ENCODE measurements around the gene NOL3.
"Not testable (repeated sequence)": the region's sequence is repeated elsewhere in the genome, so short reads cannot be mapped to it uniquely, and the experiment has no call there.

Gene NOL3

GRCh38 chr16:67170168-67170948 lies at the start of gene NOL3:
Gene NOL3, plus strand, starts transcription at chr16:67170538.
- no peak for DNase-seq (ENCODE audit: low read depth)

- not testable (repeated sequence) for DNase-seq (ENCODE audit: low read depth)
Measured at GRCh38 chr16:67122799-67123198, 47.5 kb upstream of the NOL3 start.

DNA sequence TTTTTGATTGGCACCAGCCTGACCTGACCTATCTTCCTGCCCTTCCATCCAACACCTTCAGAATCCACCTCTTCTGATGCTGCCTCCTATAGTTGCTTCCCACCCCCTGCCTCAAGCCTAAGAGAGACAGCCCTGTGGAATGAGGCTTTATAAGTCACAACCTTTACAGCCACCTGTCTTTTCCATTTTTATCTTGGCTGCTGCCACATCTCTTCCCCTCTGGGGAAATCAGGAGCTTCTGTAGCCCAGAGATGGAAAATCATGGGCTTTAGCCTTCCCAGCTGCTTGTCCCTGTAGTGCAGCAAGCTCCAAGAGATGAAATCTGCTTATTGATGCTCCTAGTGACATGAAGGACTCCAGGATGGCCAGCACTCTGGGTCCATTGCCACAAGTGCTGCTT lies 41.9 kb upstream of the NOL3 start:
- no peak for DNase-seq (ENCODE audit: low read depth)

GRCh38 chr16:67128887-67129286 lies 41.5 kb upstream of the NOL3 start:
- no peak for DNase-seq (ENCODE audit: low read depth)

GRCh38 chr16:67129422-67129821 lies 40.9 kb upstream of the NOL3 start:
- DNase-seq (ENCODE audit: low read depth): no peak

GRCh38 chr16:67137605-67138004 lies 32.7 kb upstream of the NOL3 start:
- no peak for DNase-seq (ENCODE audit: low read depth)

DNA sequence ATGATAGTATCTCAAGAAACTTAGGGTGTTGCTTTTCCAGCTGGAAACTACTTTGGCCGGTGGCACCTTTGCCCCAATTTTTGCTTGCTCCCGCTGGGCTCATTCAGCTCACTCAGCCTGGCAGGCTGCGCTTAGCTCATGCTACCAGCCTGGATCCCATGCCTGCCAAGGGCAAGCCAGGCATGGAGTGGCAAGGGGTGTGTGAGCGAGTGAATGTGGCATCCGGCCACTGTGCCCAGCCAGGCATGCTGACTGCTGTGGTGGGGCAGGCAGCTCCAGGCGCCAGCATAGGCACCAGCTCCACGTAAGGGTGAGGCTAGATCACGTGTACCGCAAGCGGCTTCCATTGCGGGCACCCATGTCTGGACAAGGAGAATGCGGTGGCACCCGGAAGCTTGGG lies 28.9 kb upstream of the NOL3 start:
- no peak for DNase-seq (ENCODE audit: low read depth)

- DNase-seq (ENCODE audit: low read depth): no peak
Measured at GRCh38 chr16:67142342-67142741, 28.0 kb upstream of the NOL3 start.

DNA sequence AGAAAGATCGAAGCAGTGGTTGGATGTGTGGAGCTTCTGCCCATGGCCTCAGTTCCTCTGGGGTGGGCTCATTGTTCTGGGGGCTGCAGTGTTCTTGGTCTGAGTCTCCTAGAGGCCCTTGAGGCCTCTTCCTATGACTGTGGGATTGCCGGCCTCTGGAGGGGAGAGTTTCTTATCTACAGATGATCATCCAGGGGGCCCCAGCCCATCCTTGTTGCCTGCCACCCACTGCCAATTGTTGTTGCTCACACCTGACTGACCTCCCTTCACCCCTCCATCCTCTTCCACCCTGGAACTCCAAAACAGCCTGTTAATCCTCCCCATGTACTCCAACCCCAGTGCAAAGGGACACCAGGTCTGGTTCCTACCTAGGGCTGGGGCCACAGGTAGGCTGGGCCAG lies 25.4 kb upstream of the NOL3 start:
- no peak for DNase-seq (ENCODE audit: low read depth)

DNA sequence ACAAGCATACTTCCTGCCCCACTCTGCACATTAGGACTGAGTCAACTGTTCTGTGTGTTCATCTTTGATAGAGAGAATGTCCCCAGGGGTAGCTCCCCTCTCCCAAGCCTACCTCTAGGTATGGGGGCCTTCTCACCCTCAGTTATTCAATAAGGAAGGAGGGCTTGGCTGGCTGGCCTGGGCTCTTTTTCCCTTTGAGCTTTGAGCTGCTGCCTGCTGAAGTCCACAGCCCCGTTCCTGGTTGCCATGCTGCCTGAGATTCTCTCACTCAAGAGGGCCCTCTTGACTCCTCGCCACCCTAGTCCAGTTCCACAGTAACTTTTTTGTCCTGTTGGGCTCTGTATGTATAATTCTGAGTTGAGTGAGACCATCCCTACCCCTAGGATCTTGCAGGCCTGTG lies 24.6 kb upstream of the NOL3 start:
- DNase-seq (ENCODE audit: low read depth): no peak

DNA sequence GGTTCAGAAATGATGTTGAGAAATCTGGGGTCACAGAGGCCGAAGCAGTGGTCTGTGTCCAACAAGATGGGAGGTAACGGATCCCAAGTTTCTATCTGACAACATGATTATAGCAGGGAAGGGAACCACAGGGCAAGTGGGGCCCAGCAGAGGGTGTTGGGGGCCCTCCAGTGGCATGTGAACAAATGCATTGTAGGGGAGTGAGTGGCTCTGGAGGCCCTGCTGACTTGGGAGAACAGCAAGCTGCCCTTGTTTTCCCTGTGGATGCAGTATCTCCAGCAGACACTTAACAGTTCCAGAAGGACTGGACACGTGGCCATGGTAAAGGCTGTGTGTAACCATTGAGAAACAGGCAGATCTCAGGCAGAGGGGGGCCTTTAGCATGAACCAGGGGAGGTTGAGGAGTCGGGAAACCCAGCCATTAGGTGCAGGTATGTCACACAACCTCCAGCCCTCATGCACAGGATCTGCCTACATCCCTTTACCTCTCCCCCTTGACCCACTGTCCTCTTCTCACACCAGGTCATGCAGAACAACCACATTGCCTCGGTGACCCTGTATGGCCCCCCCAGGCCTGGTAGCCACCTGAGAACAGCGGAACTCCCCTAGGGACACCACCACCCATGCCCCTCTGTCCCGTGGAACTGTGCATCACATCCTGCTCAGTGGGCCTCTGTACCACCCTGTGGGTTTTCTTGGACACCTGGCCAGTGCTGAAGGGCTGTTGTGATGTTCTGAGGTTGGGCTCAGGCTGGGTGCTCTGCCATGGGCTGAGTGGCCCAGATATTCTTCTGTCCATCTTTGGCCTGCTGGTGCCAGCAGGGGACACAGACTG lies 23.6 kb upstream of the NOL3 start:
- no peak for DNase-seq (ENCODE audit: low read depth)

GRCh38 chr16:67147437-67148140 lies 22.7 kb upstream of the NOL3 start:
- no peak for DNase-seq (ENCODE audit: low read depth)

DNA sequence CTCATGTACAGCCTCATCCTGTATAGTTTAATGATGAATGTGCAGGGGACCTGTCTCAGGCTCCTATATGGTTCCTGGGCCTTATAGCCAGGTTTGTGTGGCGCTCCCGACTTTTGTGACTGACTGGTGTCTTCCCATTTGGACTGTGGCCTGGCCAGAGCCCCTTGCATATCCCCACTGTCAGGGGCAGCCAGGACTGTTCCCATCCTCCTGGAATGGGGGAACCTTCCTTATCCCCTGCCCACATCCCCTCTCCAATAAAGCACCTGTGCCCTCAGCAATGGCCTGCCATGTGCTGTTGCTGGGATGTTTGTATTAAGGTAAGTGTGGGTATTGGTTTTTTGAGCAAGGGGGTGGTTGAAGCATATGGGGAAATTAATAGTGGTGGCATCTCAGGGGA lies 22.1 kb upstream of the NOL3 start:
- DNase-seq (ENCODE audit: low read depth): no peak

DNA sequence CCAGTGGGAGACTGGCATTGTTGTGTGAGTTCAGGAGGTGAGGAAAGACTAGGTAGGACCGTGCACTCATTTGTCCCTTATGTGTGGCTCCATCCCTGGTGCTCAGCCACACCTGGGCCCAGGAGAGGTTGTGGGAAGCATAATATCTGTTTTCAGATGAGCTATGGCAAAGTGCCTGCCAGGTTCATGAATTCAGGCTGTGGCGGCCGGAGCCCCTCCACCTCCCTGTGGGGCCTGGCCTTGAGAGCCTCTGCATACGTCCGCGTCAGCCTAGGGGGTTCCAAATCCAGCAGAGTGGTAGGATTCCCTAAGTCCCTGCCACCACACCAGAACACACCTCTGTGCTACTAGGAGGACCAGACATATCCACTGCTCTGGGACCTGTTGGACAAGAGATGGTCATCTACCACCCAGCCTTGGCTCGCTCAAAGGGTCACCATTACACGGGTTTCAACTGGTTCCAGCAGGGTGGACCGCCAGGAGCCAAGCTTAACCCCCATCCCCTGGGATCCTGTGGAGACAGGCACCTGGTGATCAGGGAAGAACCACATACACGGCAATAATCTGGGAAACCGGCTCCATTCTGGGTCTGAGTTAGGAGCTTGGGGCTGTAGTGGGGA lies 21.6 kb upstream of the NOL3 start:
- DNase-seq (ENCODE audit: low read depth): no peak

DNA sequence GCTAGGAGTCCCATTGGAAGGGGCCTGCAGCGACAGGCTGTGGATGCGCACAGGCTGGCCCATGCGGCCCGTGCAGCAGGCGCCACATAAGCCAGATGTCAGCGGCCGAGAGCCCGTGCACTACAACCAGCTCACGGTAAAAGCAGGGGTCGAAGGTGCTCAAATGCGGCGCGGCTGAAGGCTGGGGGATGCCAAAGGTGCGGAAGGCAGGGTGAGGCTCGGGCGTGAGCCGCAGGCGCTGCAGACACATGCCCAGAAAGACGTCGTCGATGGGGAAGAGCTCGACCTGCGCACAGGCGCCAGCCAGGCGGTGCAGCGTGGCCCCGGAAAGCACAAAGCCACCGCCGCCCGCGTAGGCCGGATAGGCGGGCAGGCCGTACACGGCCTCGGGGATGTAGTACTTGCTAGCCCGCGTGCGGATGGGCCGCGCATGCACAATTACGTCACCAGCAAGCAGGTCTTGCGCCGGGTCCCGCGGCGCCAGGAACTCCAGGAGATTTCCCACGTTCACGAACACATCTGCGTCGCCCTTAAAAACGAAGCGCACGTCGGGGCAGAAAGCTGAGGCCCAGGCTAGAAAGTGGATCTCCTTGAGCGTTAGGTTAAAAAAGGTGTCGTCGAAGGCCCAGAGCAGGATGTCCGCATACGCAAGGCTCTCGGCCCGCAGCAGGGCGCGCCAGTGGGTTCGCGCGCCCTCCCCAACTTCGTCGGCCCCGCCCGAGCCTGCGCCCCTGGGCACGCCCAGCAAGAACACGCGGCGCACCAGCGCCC lies 20.9 kb upstream of the NOL3 start:
- DNase-seq (ENCODE audit: low read depth): no peak

DNA sequence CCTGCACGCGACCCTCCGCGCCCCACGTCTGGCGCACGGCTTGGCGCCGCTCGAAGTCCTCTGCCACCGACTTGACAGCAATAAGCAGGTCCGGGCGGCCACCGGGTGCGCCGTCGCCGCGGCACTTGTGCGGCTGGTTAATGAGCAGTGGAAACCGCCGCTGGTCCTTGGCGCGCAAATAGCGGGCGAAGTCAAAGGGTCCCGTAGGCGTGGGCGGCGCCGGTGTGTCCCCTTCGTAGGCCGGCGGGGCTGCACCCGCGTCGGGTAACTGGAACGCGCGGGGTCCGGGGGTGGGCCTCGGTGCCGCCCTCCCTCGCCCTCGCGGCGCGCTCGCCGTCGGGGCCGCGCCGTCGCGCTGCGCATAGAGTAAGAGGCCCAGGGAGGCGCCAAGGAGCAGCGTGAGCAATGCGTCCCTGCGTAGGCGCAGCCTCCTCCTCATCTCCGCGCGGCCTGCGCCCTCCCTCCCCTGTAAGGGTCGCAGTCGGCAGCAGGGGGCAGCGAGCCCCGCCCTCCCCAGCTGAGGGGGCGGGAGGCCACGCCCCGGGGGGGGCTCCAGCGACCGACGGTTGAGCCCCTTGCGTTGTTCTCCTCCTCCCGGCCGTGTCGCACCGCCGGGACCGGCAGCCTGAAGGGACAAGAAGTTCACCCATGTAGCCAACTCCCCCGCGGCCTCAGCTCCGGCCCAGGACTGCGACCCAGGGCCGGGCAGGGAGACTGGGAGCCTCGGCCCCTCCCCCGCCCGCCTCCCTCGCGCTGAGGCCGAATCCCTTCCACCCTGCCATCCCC lies 20.1 kb upstream of the NOL3 start:
- no peak for DNase-seq (ENCODE audit: low read depth)

DNA sequence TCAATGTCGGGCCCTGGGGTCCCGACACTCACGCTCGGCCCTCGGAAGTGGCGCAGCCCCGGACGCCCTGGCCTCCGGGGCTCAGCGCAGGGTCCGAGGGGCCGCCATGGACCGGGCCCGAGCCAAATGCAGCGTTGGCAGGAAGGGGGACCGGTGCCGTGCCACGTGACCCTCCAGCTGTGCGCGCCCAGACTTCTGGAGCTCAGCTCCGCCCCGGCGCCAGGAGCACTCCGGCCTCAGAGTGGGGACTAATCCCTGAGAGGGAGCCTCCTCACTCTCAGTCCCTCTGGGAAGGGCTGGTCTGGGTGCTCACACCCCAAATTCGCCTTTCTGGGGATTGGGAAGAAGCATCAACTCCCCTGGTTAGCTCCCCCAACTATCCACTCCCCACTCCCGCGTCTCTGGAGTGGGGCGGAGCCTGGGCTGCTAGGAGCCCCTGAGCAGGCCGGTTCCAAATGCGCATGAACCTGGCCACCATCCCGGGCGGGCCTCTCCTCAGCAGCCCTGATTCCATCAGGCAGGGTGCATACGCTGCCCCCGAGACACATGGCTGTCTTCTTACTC lies 19.4 kb upstream of the NOL3 start, which contains the start of gene B3GNT9:
B3GNT9 (minus strand) TSS at position 166 of the 564 bp plus-strand sequence. CDS start 513 bp downstream, outside the sequence.
- DNase-seq (ENCODE audit: low read depth): no peak

DNA sequence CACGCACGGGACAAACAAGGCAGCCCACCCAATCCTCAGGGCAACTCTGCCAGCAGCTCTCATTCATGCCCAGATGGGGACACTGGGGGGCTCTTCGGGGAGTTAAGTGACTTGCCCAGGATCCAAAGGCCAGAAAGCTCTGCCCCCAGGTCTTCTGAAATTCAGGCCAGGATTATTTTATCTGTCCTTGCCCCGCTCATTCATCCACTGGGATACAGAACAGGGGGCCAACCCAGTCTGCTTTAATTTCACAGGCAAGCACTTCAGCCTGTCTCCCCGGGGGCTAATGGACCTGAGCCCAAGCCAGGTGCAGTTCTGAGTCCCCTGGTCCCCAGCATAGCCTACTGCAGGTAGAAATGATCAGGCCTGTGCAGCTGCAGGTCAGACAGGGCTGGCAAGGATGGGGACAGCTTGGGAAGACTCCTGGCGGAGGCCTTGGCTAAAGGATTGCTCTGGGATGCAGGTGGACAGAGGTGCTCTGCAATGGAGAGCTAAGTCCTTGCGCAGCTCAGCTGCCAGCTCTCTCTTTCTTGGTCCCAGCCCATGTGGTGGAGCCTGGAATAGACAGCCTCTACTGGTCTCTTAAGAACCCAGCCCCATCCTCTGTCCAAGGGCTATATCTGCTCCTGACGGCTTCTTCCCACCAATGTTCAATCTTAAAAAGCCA lies 18.8 kb upstream of the NOL3 start:
- no peak for DNase-seq (ENCODE audit: low read depth)

DNA sequence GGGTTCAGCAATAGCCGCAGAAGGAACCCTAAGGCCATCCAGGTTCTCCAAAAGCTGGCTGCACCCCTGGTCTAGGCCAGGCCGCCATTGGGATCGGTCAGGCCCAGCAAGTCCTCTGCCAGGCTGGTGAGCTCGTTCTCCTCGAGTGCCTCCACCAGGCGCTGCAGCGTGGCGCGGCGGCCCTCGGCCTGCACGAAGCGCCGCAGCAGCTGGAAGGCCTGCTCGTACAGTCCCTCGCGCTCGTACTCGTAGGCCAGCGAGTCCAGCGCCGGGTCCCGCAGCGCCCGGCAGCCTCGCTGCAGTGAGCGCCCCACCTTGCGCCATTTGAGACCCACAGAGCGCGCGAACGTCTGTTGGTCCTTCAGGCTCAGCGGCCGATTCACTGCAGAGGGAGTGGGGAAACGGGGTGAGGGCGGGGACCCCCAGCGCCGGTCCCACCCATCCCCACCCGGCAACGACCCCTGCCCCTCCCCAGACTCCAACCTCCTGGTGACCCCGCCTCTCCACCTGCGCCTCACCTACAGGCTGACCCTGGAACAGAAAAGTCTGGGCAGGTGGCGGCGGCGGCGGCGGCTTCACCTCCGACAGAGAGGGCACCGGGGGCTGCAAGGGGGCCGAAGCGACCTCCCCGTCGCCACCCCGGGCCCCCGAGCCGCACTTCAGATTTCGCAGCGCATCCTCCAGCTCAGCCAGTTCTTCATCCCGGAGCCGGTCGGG lies 15.6 kb upstream of the NOL3 start:
- DNase-seq (ENCODE audit: low read depth): no peak
